Smooth muscle cell of the brain vasculature (primary cell): ENCODE measurements around the gene TAL1.
"Not testable (repeated sequence)": the region's sequence is repeated elsewhere in the genome, so short reads cannot be mapped to it uniquely, and the experiment has no call there.

ENCODE experiments used
- DNase-seq: peaks from one replicate; pipeline ENCODE4 v3.0.0-alpha.2; 2012; ENCODE audit warnings: low read depth, low spot score

The TAL1 gene

GRCh38 chr1:47232187-47232874 is at the start of gene TAL1:
Gene TAL1, minus strand, starts transcription at chr1:47232225. Its CDS starts 6,337 bp downstream, at chr1:47225888.
- DNase-seq, result no peak

DNA sequence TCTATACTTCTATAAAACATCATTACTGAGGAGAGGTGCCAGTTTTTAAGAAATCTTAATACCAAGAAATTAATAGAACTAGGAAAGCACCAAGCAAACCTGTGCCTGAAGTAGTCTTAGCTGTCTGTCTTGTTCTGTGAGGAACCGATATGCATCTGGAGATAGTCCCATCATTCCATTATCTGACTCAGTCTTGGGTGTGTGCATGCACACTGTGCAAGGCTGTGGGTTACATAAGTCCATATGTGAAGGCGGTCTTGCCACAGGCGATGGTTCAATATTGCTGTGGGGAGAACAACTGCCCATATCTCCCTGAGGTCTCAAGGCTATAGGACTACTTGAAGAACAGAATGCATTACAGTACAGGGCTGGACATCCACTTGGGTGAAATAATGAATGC is 48.1 kb upstream of the TAL1 start:
- no peak for DNase-seq

DNA sequence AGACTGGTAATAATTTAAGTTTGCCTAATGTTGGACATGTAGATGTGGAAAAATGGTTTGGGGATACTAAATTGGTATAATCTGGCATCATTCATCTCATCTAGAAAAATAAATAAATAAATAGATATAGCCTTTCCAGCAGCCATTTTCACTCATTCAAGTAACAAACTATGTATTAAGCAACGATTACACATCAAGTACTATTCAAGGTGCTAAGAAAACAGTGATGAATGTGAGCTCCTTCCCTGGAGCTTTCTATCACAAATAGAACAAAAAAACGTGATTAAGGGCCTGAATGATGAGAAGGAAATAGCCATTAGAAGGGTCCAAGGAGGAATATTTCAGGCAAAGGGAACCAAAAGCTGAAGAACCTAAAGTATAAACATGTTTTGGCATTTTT is 44.8 kb upstream of the TAL1 start:
- DNase-seq, result no peak

GRCh38 chr1:47275811-47276210 is 43.8 kb upstream of the TAL1 start:
- not testable (repeated sequence) for DNase-seq

- DNase-seq, result not testable (repeated sequence)
Measured at GRCh38 chr1:47265529-47265928, 33.5 kb upstream of the TAL1 start.

GRCh38 chr1:47262787-47263413 is 30.9 kb upstream of the TAL1 start:
- peak; percentile 20 for DNase-seq

GRCh38 chr1:47257224-47257623 is 25.2 kb upstream of the TAL1 start:
- no peak for DNase-seq

GRCh38 chr1:47252795-47253194 is 20.8 kb upstream of the TAL1 start:
- no peak for DNase-seq

DNA sequence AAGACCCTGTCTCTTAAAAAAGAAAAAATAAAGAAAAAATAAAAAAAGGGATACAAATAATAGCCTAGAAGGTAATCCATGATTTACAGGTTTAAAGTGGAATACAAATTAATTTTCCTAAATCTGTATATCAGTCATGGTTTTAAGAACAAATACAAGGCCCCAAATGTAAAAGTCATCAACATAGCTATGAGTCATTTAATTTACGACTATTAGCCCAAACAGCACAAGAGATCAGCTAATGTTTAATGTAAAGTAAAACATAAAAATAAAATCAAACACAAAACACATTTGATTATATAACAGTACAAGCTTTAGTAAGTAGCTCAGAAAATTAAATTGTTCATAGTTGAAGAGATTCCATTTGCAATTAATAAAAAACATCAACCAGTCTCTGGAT is 20.3 kb upstream of the TAL1 start:
- DNase-seq, result no peak

GRCh38 chr1:47249755-47250154 is 17.7 kb upstream of the TAL1 start:
- DNase-seq, result no peak

DNA sequence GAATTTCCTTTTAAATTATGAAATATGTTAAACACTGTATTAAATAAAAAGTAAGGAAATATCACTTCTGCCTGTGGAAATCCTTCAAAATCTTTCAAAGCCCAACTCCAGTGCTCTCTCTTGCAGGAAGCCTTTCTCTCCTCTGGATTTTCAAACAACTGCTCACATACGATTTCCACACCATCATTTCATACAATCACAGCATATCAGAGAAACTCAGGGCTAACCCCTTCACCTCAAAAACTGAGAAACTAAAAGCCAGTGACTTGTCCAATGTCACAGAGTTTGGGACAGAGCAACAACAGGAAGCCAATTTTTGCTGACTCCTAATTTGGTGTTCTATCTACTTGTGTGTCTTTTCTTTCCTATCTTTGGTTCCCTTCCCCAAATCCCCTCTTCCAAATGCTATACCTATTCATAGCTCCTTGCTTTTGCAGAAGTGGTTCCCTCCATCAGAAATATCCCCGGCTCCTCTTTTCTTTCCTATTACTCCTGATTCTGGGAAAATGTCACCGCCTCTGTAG is 12.4 kb upstream of the TAL1 start:
- no peak for DNase-seq

DNA sequence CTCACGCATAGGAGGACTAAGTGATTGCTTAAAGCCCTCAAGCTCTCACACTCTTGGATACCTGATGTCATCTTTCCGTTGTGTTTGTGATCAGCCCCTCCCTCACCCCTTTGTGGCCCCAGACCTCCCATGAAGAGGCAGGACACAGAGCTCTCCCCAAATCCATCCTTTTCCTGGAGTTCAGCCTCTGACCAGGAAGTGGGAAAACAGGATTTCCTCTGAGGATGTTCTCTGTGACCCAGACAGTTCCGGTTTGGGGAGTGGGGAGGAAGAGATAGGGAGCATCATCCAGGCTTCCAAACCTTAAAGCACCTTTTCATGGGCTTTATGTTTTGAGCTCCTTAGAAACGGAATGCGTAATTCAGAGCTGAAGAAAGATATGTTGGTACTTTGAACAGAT is 11.9 kb upstream of the TAL1 start:
- DNase-seq, result no peak

DNA sequence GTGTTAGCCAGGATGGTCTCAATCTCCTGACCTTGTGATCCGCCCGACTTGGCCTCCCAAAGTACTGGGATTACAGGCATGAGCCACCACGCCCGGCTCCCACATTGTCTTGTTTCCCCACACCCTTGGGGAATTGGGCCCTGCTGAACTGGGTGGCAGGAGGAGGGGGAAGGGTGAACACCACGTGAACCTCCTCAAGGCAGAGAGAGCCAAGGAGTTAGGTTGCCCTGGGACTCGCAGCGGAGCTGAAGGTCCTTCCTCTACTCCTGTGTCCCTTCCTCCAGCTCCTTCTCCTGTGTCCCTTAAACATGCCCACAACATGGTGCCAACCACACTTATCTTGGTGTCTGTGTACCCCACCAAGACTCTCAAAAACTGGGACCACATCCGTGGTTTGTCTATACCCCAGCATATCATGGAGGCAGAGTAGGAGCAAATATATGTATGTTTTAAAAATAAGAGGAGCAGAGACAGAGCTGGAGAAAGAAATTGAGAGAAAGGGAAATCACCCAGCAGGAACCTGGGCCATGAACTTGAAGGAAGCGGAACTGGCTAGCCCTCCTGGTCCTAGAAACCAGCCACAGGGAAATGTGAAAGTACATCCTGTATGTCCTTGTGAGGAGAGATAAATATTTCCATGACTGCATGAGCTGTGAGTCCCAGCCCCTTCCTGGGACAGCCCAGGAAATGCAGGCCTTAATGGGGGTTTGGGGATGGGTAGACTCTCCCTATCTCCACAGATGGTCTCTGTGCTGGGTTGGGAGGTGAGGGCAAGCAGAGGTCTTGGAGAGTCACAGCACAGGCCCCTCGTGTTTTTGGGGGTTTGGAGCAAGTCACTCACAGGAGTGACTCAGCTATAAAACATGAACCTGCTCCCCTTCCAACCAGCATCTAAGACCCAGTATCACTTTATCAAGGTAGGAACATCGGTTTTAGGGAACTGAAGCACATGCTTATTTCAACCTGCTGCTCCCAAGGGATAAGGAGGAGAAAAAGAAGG is 9.4 kb upstream of the TAL1 start:
- DNase-seq, result no peak

GRCh38 chr1:47238935-47239592 is 7.0 kb upstream of the TAL1 start:
- no peak for DNase-seq

DNA sequence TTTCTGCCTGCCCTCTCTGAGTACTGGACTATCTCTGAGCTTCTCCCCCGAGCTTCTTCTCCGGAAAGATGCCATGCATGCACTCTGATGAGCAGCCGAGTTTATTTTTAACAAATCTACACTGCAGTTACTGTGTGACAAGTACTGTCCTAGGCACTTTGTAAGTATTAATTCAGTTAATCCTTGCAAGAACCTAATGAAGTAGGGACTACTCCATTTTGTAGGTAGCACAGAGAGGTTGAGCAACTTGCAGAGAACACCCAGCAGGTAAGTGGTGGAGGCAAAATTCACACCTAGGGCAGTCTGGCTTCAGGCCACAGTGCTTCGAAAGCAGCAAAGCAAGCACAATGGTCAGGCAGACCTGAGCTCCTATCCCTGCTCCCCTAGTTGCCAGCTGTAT is 3.8 kb upstream of the TAL1 start:
- DNase-seq, result no peak

- no peak for DNase-seq
Measured at GRCh38 chr1:47235241-47235681, 3.2 kb upstream of the TAL1 start.

DNA sequence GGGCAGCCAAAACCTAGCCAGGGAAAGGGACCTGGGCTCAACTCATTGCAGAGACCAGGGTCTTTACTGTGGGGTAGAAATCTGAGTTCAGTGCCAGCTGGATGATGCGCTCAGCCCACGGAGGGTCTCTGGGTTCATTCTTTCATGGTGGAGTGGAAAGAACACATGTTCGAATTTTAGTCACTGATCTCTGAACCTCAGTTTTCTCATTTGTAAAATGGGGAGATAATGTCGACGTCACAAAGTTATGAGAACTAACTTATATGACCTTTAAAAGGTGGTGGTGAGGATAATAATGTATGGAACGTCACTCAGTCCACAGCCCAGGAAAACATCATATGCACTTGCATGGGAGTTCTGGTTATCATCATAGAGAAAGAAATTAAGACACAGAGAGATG is 1.2 kb upstream of the TAL1 start:
- no peak for DNase-seq

DNA sequence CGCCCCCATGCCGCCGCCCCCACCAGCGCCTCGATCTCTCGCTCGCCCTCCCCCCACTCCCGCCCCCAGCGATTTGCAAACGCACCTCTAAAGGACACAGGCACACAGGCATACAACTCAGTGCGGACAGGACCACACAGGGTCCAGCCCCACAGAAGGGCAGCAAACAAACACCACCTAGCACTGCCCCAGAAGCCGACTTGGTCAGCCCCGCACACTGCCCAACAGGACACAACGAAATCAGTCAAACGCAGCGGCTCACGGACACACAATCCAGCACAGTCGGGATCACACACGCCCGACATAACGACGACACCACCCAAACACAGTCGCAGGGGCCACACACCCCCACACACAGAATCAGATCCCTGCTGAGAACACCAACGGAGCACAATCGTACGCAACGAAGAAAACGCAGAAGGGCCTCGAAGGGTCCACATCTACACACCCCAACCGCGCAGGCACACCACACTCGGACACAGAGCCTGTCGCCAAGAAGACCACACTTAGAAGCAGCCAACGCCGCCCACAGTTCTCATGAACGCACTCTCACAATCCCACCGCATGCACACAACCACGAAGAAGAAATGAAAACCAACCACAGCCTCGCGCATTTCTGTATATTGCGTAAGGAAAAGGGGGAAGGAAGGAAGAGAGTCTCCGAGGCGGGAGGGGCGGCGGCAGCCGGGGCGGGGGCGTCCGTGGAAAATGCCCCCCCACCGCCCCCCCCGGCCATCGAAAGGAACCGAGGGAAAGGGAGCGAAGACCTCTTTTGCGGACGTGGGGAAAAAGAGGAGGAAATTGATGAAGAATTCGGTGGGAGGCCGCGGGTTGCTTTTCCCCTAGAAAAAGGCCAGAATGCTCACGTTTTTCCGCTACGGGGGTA is 481 bp downstream of the TAL1 start:
- DNase-seq, result no peak

GRCh38 chr1:47230692-47231300 is 1.2 kb downstream of the TAL1 start:
- DNase-seq, result no peak
